ENCODE results near the gene RAC2. TPM values are rescaled to one million over a fixed set of nuclear protein-coding genes. Genes with fewer than 3 reads are reported as not detected.
A peak's percentile ranks its signal among the peaks of the same experiment; 100 is the strongest.

Gene RAC2
- total RNA-seq, 4 donors from 2014 or later, result 10.0 to 124 (median 20.6) TPM

DNA sequence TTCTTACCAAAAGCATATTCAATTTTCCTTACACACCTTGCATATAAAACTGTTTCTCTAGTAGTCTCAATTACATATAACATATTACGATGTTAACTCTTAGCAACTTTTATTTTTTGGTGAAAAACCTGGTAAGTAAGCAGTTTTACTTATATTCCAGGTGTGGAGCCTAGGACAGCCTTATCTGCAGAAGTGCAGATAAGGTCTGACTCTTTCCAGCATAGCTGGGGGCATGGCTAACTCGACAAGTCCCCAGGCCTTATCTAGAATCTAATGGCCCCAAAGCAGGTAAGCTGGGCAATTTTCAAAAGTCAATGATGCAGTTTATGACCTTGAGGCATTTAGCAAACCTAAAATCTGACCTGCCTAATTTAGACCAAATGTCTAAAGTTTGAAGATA is 51.9 kb downstream of the RAC2 start:
- TF ChIP-seq, protein P1, sequence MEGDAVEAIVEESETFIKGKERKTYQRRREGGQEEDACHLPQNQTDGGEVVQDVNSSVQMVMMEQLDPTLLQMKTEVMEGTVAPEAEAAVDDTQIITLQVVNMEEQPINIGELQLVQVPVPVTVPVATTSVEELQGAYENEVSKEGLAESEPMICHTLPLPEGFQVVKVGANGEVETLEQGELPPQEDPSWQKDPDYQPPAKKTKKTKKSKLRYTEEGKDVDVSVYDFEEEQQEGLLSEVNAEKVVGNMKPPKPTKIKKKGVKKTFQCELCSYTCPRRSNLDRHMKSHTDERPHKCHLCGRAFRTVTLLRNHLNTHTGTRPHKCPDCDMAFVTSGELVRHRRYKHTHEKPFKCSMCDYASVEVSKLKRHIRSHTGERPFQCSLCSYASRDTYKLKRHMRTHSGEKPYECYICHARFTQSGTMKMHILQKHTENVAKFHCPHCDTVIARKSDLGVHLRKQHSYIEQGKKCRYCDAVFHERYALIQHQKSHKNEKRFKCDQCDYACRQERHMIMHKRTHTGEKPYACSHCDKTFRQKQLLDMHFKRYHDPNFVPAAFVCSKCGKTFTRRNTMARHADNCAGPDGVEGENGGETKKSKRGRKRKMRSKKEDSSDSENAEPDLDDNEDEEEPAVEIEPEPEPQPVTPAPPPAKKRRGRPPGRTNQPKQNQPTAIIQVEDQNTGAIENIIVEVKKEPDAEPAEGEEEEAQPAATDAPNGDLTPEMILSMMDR (IDR thresholded peaks at IDR 0.05), result no peak
- TF ChIP-seq POLR2A (IDR thresholded peaks at IDR 0.05), result no peak
- Histone ChIP-seq H3K4me1 (peaks cover 0 to 45% (median 15%) of the 10 kb centered on the region in 4 donors), H3K4me3 (no peak overlapping the region), H3K36me3 (no peaks in the 10 kb centered on the region), H3K9me3 (no peaks in the 10 kb centered on the region), H3K27me3 (no peaks in the 10 kb centered on the region), H3K27ac (no peak overlapping the region)
- DNase-seq, result no peak

DNA sequence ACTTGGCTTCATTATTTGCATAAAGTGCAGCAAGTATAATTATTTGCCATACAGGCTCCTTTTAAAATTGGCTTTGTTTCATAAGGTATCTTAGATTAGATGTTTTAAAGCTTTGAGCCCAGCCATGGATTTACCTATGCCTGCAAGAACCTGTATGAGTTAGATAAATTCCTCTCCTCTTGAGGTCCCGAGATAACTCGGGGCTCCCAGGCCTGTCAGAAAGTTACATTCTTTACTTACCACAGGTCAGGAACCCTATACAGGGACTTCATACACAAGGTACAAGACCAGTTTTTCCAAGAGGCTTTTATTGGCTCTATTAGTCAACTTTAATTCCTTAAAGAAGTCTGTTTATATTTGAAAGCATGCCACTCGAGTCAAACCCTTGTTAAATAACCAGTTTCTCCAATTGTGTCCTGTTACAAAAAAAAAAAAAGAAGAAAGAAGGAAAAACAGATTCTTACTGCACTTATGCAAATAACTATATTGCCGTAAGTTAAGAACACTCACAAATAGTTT is 53.7 kb downstream of the RAC2 start:
- H3K9me3 ChIP-seq, result no peaks in the 10 kb centered on the region
- H3K27me3 ChIP-seq, result no peaks in the 10 kb centered on the region
- H3K36me3 ChIP-seq, result no peaks in the 10 kb centered on the region
- no peak overlapping the region for H3K27ac ChIP-seq
- no peak for DNase-seq
- no peak overlapping the region for H3K4me3 ChIP-seq
- peaks cover 0 to 37% (median 10%) of the 10 kb centered on the region in 4 donors for H3K4me1 ChIP-seq
- TF ChIP-seq POLR2A (IDR thresholded peaks at IDR 0.05), result no peak
- TF ChIP-seq, protein P1 (IDR thresholded peaks at IDR 0.05), result no peak

DNA sequence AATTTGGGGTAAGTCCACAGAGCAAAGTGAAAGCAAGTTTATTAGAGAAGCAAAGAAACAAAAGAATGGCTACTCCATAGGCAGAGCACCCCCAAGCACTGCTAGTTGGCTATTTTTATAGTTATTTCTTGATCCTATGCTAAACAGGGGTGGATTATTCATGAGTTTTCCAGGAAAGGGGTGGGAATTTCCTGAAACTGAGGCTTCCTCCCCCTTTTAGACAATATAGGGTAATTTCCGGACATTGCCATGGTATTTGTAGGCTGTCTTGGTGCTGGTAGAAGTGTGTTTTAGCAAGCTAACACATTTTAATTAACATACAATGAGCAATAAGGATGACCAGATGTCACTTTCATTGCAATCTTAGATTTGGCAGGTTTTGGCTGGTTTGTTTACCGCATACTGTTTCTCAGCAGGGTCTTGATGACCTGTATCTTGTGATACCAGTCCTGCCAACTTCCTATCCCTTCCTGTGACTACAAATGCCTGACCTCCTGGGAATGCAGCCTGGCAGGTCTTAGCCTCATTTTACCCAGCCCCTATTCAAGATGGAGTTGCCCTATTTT is 55.1 kb downstream of the RAC2 start:
- H3K27me3 ChIP-seq, result no peaks in the 10 kb centered on the region
- H3K4me3 ChIP-seq, result no peak overlapping the region
- no peaks in the 10 kb centered on the region for H3K9me3 ChIP-seq
- TF ChIP-seq, protein P1 (IDR thresholded peaks at IDR 0.05), result no peak
- no peak for TF ChIP-seq POLR2A (IDR thresholded peaks at IDR 0.05)
- DNase-seq, result no peak
- H3K4me1 ChIP-seq, result peaks cover 0 to 37% (median 10%) of the 10 kb centered on the region in 4 donors
- H3K36me3 ChIP-seq, result no peaks in the 10 kb centered on the region
- peak overlapping the region; percentile 63 to 81 (median 71) for H3K27ac ChIP-seq

GRCh38 chr22:37187891-37188761 is 55.9 kb downstream of the RAC2 start, which contains the start of gene C1QTNF6:
C1QTNF6 (minus strand) TSS chr22:37188247; CDS start chr22:37188213, 34 bp downstream.
- Histone ChIP-seq H3K4me3 (peak within 1 kb of the TSS in 2 of 4 donors; percentile 14 to 29), H3K4me1 (peaks cover 0 to 29% (median 8%) of the 10 kb centered on the region in 4 donors), H3K27me3 (no peaks in the 10 kb centered on the region), H3K27ac (peak within 1 kb of the TSS; percentile 63 to 81 (median 71)), H3K9me3 (no peaks in the 10 kb centered on the region), H3K36me3 (no peaks in the 10 kb centered on the region)
- DNase-seq, result peak in 2 of 3 donors; percentile 46 to 60
- TF ChIP-seq, protein P1 (IDR thresholded peaks at IDR 0.05), result no peak
- no peak for TF ChIP-seq POLR2A (IDR thresholded peaks at IDR 0.05)

GRCh38 chr22:37187552-37187890 is 56.5 kb downstream of the RAC2 start:
- H3K4me3 ChIP-seq, result peak overlapping the region in 2 of 4 donors; percentile 14 to 29
- peak overlapping the region; percentile 63 to 81 (median 71) for H3K27ac ChIP-seq
- H3K4me1 ChIP-seq, result peaks cover 0 to 25% (median 8%) of the 10 kb centered on the region in 4 donors
- TF ChIP-seq, protein P1 (IDR thresholded peaks at IDR 0.05), result no peak
- TF ChIP-seq POLR2A (IDR thresholded peaks at IDR 0.05), result no peak
- H3K9me3 ChIP-seq, result no peaks in the 10 kb centered on the region
- DNase-seq, result no peak
- H3K36me3 ChIP-seq, result no peaks in the 10 kb centered on the region
- H3K27me3 ChIP-seq, result no peaks in the 10 kb centered on the region

Measured in Peyer's patch (tissue), 4 donors.